Thyroid gland (tissue), 4 donors: Measurements from ENCODE around the gene SLC25A21. TPM values are rescaled to one million over a fixed set of nuclear protein-coding genes. Genes with fewer than 3 reads are reported as not detected.

Experiments
- DNase-seq, 2 donors: peaks; one replicate each; pipeline ENCODE4 v3.0.0-alpha.2; 2019
- H3K27ac ChIP-seq, 3 donors: fragments of 200-600 bp; sonication (generic); 1 replicate in 2 of 3; 2 replicates in 1 of 3; pipeline ENCODE4 v1.5.1; 2016 to 2019; ENCODE audit warnings: mild to moderate bottlenecking in 1 of 3, moderate library complexity in 1 of 3
- H3K27me3 ChIP-seq: fragments of 200-600 bp; sonication (generic); one replicate; pipeline ENCODE4 v1.5.1; 2019
- H3K36me3 ChIP-seq, 2 donors: fragments of 200-600 bp; sonication (generic); one replicate each; pipeline ENCODE4 v1.5.1; 2016 to 2019
- H3K4me1 ChIP-seq, 2 donors: fragments of 200-600 bp; sonication (generic); one replicate each; pipeline ENCODE4 v1.5.1; 2017 to 2019
- H3K4me3 ChIP-seq, 3 donors: fragments of 200-600 bp; sonication (generic); replicated peaks in 1 of 3; 1 replicate in 2 of 3; 2 replicates in 1 of 3; pipeline ENCODE4 v1.5.1; 2016; ENCODE audit warnings: mild to moderate bottlenecking in 1 of 3
- H3K9me3 ChIP-seq: fragments of 200-600 bp; sonication (generic); one replicate; pipeline ENCODE4 v1.5.1; 2017
- POLR2A ChIP-seq, 2 donors: fragments of 450-650 bp; IDR thresholded peaks; one replicate each; pipeline ENCODE4 v1.6.1; 2017; ENCODE audit warnings: antibody characterized with exemption in 2 of 2, mild to moderate bottlenecking in 2 of 2, moderate library complexity in 1 of 2
- WGBS, 2 donors: methylation state at CpG; one replicate each; pipeline ENCODE4 v1.1.5; 2017; 5-methylcytosine and 5-hydroxymethylcytosine counted together
- intact Hi-C: fragments of 100-400 bp; cut with DNase I; formaldehyde crosslinking; loops from one replicate; pipeline ENCODE4 v1.15.1; 2023
- total RNA-seq, 4 donors: library from RNA; depleted of rRNA; stranded (reverse); fragments of >200 nt; gene quantifications; one replicate each; pipeline ENCODE4 v1.2.3, GENCODE V29; 2016
- TF ChIP-seq, protein P1 (sequence below), 6 experiments: fragments of 200-600 bp in 3 of 6; fragments of 450-650 bp in 3 of 6; sonication (generic) in 3 of 6; IDR thresholded peaks; one replicate each; pipeline ENCODE4 v1.5.1; 2016 to 2019; ENCODE audit warnings: antibody characterized with exemption in 6 of 6, mild to moderate bottlenecking in 2 of 6, inconsistent platforms in 1 of 6, moderate library complexity in 1 of 6

Gene SLC25A21
- total RNA-seq, 4 donors from 2014 or later = 0.29 to 1.4 (median 0.60) TPM

DNA sequence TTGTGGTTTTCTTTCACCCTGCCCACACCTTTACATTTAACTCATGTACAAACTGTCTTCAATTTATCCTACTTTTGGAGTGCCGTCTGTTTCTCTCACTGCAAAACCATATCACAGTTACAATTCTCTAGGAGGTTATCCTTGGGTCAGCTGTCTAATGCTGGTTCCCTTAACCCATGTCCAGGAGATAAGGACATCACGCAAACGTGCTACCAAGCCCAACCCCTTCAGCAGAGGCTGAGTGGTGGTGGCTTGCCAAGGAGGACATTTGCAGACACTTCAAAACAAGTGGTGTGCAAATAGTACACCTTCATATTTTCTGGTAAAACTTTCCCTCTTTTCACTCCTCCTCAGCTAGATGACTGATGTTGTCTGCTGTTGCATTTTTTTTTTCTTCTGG lies 342.9 kb downstream of the SLC25A21 start:
- no peaks in the 10 kb centered on the region for H3K27me3 ChIP-seq
- no peak for TF ChIP-seq POLR2A (IDR thresholded peaks at IDR 0.05)
- TF ChIP-seq, protein P1, sequence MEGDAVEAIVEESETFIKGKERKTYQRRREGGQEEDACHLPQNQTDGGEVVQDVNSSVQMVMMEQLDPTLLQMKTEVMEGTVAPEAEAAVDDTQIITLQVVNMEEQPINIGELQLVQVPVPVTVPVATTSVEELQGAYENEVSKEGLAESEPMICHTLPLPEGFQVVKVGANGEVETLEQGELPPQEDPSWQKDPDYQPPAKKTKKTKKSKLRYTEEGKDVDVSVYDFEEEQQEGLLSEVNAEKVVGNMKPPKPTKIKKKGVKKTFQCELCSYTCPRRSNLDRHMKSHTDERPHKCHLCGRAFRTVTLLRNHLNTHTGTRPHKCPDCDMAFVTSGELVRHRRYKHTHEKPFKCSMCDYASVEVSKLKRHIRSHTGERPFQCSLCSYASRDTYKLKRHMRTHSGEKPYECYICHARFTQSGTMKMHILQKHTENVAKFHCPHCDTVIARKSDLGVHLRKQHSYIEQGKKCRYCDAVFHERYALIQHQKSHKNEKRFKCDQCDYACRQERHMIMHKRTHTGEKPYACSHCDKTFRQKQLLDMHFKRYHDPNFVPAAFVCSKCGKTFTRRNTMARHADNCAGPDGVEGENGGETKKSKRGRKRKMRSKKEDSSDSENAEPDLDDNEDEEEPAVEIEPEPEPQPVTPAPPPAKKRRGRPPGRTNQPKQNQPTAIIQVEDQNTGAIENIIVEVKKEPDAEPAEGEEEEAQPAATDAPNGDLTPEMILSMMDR (IDR thresholded peaks at IDR 0.05) = no peak
- no peak overlapping the region for H3K4me3 ChIP-seq
- no peaks in the 10 kb centered on the region for H3K4me1 ChIP-seq
- no peaks in the 10 kb centered on the region for H3K9me3 ChIP-seq
- DNase-seq = peak in 1 of 2 donors; percentile 7
- intact Hi-C loops = no loop called here
- WGBS, 2 donors = 49 to 63% methylated on average over 3 of the region's 3 CpGs
- no peaks in the 10 kb centered on the region for H3K36me3 ChIP-seq
- H3K27ac ChIP-seq = no peak overlapping the region

DNA sequence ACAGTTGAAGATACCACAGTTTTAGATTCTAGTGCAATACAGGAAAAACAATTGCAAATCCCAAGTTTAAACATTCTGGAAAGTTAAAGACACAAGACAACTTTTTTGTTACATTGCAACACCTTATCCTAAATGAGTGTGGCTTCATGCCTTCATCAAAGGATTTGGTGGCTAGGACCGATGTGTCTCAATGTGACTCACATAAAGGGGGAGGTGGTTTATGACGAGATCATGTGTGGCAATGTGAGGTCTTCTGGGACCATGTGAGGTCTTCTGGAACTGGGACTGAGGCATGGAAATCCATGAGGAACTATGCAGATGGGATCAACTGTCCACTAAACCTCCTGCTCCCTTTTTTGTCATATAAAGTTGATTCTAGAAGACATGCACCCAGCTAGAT lies 344.5 kb downstream of the SLC25A21 start:
- Histone ChIP-seq H3K9me3 (no peaks in the 10 kb centered on the region), H3K4me1 (no peaks in the 10 kb centered on the region), H3K4me3 (no peak overlapping the region), H3K27ac (no peak overlapping the region), H3K36me3 (no peaks in the 10 kb centered on the region), H3K27me3 (no peaks in the 10 kb centered on the region)
- TF ChIP-seq, protein P1 (IDR thresholded peaks at IDR 0.05) = no peak
- no peak for TF ChIP-seq POLR2A (IDR thresholded peaks at IDR 0.05)
- DNase-seq = no peak
- WGBS, 2 donors = 25 to 44% methylated on average over 2 of the region's 2 CpGs
- intact Hi-C loops = no loop called here

DNA sequence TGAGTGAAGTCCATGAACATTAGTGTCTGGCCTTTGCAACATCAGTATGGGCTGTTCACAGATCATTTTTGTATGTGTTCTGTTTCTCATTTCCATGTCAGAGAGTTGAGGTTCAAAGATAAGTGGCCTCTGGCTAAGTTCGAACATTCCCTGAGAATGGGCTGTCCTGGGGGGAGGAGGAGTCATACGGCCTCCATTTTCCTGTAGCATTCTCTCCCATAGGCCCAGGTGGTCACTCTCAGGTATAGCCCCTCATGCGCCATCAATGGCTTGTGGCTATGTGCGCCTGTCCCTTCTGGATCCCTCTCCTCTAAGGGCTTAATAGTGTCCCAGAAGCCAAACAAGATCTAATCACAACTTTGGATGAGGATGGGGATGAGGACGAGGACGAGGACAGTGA lies 345.8 kb downstream of the SLC25A21 start:
- H3K9me3 ChIP-seq = no peaks in the 10 kb centered on the region
- DNase-seq = no peak
- no peak overlapping the region for H3K4me3 ChIP-seq
- no peak for TF ChIP-seq POLR2A (IDR thresholded peaks at IDR 0.05)
- TF ChIP-seq, protein P1 (IDR thresholded peaks at IDR 0.05) = no peak
- no peaks in the 10 kb centered on the region for H3K27me3 ChIP-seq
- no peaks in the 10 kb centered on the region for H3K4me1 ChIP-seq
- no peaks in the 10 kb centered on the region for H3K36me3 ChIP-seq
- WGBS, 2 donors = 87 to 91% methylated on average over 6 of the region's 6 CpGs
- intact Hi-C loops = no loop called here
- no peak overlapping the region for H3K27ac ChIP-seq

DNA sequence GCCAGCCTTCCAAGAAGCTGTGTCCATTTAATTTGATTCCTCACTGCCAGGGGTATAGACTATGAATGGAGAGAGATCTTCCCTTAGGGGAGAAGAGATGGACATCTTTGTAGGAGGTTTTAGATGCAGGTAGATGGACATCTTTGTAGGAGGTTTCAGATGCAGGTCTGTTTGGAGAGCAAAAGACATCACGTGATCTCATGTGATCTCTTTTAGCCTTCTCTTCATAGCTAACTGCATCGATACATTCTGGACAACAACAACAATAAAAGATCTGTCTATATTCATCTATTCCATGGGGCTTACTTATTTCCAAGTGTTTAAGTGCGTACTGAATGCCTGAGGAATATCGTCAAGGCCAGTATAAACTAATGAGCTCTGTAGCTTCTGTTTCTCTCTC lies 347.6 kb downstream of the SLC25A21 start:
- no peak for DNase-seq
- H3K27me3 ChIP-seq = no peaks in the 10 kb centered on the region
- intact Hi-C loops = no loop called here
- no peaks in the 10 kb centered on the region for H3K4me1 ChIP-seq
- 92% methylated on average over 4 of the region's 4 CpGs for WGBS, 2 donors
- no peak overlapping the region for H3K27ac ChIP-seq
- no peaks in the 10 kb centered on the region for H3K9me3 ChIP-seq
- H3K4me3 ChIP-seq = no peak overlapping the region
- H3K36me3 ChIP-seq = no peaks in the 10 kb centered on the region
- TF ChIP-seq POLR2A (IDR thresholded peaks at IDR 0.05) = no peak
- TF ChIP-seq, protein P1 (IDR thresholded peaks at IDR 0.05) = no peak

DNA sequence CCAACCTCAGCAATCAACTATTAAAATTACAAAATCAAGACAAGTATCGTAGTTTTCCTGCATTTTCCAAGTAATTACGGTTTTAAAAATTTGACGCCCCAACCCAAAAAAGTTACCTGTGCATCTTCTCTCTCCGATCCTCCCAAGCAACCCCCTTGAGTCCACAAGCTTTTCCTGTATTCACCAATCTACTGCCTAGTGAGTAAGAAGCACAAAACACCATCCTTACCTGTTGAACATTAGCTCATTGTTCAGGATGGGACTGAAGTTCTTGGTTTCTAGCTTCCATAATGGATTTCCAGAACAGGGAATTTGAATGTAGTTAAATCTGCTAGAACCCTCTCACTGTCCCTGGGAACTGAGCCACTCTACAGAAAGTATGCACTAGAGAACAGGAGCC lies 348.8 kb downstream of the SLC25A21 start:
- TF ChIP-seq, protein P1 (IDR thresholded peaks at IDR 0.05) = no peak
- no peak for TF ChIP-seq POLR2A (IDR thresholded peaks at IDR 0.05)
- no peaks in the 10 kb centered on the region for H3K27me3 ChIP-seq
- 72 to 73% methylated on average over 4 of the region's 4 CpGs for WGBS, 2 donors
- H3K9me3 ChIP-seq = no peaks in the 10 kb centered on the region
- intact Hi-C loops = no loop called here
- H3K4me1 ChIP-seq = peaks cover 3 to 6% of the 10 kb centered on the region in 2 donors
- no peaks in the 10 kb centered on the region for H3K36me3 ChIP-seq
- H3K4me3 ChIP-seq = no peak overlapping the region
- no peak for DNase-seq
- no peak overlapping the region for H3K27ac ChIP-seq
